Mesothelial cell of epicardium (in vitro differentiated cells): ENCODE results near the gene FAM209A. TPM values are rescaled to one million over a fixed set of nuclear protein-coding genes. Genes with fewer than 3 reads are reported as not detected.

Experiments
- DNase-seq, 2 experiments: peaks; one replicate each; pipeline ENCODE4 v3.0.0; 2021; ENCODE audit warnings: low spot score in 2 of 2; ENCODE audit not compliant: unreplicated experiment in 2 of 2
- H3K27ac Mint-ChIP-seq: 2 replicates; pipeline ENCODE4 v1.8.0; 2021; ENCODE audit warnings: mixed read lengths
- H3K27me3 Mint-ChIP-seq: 2 replicates; pipeline ENCODE4 v1.8.0; 2021; ENCODE audit warnings: low read depth, mixed read lengths
- H3K36me3 Mint-ChIP-seq: 2 replicates; pipeline ENCODE4 v1.8.0; 2021; ENCODE audit warnings: mixed read lengths
- H3K4me1 Mint-ChIP-seq: 2 replicates; pipeline ENCODE4 v1.8.0; 2021; ENCODE audit warnings: mixed read lengths
- H3K4me3 Mint-ChIP-seq: 2 replicates; pipeline ENCODE4 v1.8.0; 2021; ENCODE audit warnings: mild to moderate bottlenecking, moderate library complexity, mixed read lengths
- H3K9me3 Mint-ChIP-seq: 2 replicates; pipeline ENCODE4 v1.8.0; 2021; ENCODE audit warnings: mixed read lengths
- CTCF ChIP-seq: fragments of 200-600 bp; sonication (generic); IDR thresholded peaks from one replicate; pipeline ENCODE4 v1.5.0; 2021; ENCODE audit warnings: antibody characterized with exemption; ENCODE audit not compliant: unreplicated experiment
- total RNA-seq: library from RNA; stranded (reverse); gene quantifications from 3 replicates; pipeline ENCODE4 v1.2.1, GENCODE V29; 2021

Gene FAM209A
- total RNA-seq, 1 donor from 2014 or later: 0.34 TPM

DNA sequence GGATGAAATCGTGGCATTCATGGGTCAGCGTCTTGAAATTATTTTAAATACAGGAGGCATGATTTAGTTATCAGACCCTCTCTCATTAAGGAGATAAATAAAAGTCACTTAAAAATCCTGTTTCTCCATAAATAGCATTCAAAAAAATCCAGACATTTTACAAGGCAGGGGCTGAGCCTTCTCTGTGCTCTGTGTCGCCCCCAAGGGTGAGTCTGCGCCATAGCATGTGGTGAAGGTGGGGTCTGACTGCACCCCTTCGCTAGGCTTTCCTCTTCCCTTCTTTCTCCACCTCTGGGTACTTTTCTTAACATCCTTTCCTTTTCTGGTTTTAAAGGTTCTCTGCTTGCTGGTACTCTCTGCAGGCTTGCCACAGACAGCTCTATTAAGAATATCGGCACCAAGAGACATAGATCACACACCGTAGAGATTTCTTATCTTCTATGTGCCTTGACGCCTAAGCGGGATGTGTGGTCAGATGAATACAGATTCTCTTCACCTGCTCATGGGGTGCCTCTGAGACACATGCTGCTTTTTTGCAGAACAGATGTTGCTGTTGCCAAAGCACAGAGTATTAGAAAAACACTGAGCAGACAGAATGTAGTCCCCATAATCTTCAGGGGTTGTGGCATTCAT lies 20.1 kb upstream of the FAM209A start:
- Mint-ChIP-seq H3K36me3 (peaks cover 1% of the 10 kb centered on the region), H3K9me3 (no peaks in the 10 kb centered on the region), H3K4me1 (peaks cover 13% of the 10 kb centered on the region), H3K27me3 (no peaks in the 10 kb centered on the region), H3K27ac (peak overlapping the region; percentile 83), H3K4me3 (no peak overlapping the region)
- peak; percentile 65 for TF ChIP-seq CTCF
- no peak for DNase-seq

GRCh38 chr20:56506103-56506502 lies 18.4 kb upstream of the FAM209A start:
- no peak for TF ChIP-seq CTCF
- H3K36me3 Mint-ChIP-seq: no peaks in the 10 kb centered on the region
- peaks cover 13% of the 10 kb centered on the region for H3K4me1 Mint-ChIP-seq
- H3K27ac Mint-ChIP-seq: no peak overlapping the region
- DNase-seq: no peak
- H3K9me3 Mint-ChIP-seq: no peaks in the 10 kb centered on the region
- no peaks in the 10 kb centered on the region for H3K27me3 Mint-ChIP-seq
- no peak overlapping the region for H3K4me3 Mint-ChIP-seq

GRCh38 chr20:56511926-56512325 lies 12.6 kb upstream of the FAM209A start:
- no peak for DNase-seq
- TF ChIP-seq CTCF: no peak
- no peaks in the 10 kb centered on the region for H3K36me3 Mint-ChIP-seq
- H3K9me3 Mint-ChIP-seq: no peaks in the 10 kb centered on the region
- H3K4me1 Mint-ChIP-seq: peaks cover 4% of the 10 kb centered on the region
- no peak overlapping the region for H3K27ac Mint-ChIP-seq
- H3K27me3 Mint-ChIP-seq: no peaks in the 10 kb centered on the region
- no peak overlapping the region for H3K4me3 Mint-ChIP-seq

- Mint-ChIP-seq H3K9me3 (no peaks in the 10 kb centered on the region), H3K4me1 (peaks cover 4% of the 10 kb centered on the region), H3K4me3 (no peak overlapping the region), H3K27me3 (no peaks in the 10 kb centered on the region), H3K36me3 (peaks cover 10% of the 10 kb centered on the region), H3K27ac (peak overlapping the region; percentile 78)
- no peak for TF ChIP-seq CTCF
- no peak for DNase-seq
Measured at GRCh38 chr20:56513161-56514150, 11.1 kb upstream of the FAM209A start.

GRCh38 chr20:56516631-56517030 lies 7.9 kb upstream of the FAM209A start:
- no peak overlapping the region for H3K27ac Mint-ChIP-seq
- H3K4me1 Mint-ChIP-seq: peaks cover 4% of the 10 kb centered on the region
- no peak overlapping the region for H3K4me3 Mint-ChIP-seq
- no peak for DNase-seq
- TF ChIP-seq CTCF: no peak
- H3K9me3 Mint-ChIP-seq: peaks cover 15% of the 10 kb centered on the region
- H3K27me3 Mint-ChIP-seq: no peaks in the 10 kb centered on the region
- peaks cover 38% of the 10 kb centered on the region for H3K36me3 Mint-ChIP-seq
